ENCODE results near the gene PGLYRP2. TPM values are rescaled to one million over a fixed set of nuclear protein-coding genes. Genes with fewer than 3 reads are reported as not detected.
A peak's percentile ranks its signal among the peaks of the same experiment; 100 is the strongest.

Gene PGLYRP2
- total and polyA plus RNA-seq, 2 of the 13 experiments (the other 11 are each of a cell fraction or from before 2014, with no cell fraction given): 0.04 to 1.0 TPM

- TF ChIP-seq ZNF781 (CRISPR knock-in tag; IDR thresholded peaks at IDR 0.05; ENCODE audit: borderline replicate concordance, not compliant biosample characterization) (no peak), MBD4 (IDR thresholded peaks at IDR 0.05; ENCODE audit: borderline replicate concordance, low read length) (no peak), SRF (IDR thresholded peaks at IDR 0.05; ENCODE audit: low read depth, low read length) (peak; percentile 96), ARID3A (IDR thresholded peaks at IDR 0.05; ENCODE audit: low read depth, low read length) (no peak), ZMYM4 (CRISPR knock-in tag; IDR thresholded peaks at IDR 0.05) (peak; percentile 43; the same call in 1 of the 2 replicates), ZNF776 (CRISPR knock-in tag; IDR thresholded peaks at IDR 0.05) (no peak; the same call in 1 of the 2 replicates), ATF2 (CRISPR knock-in tag; IDR thresholded peaks at IDR 0.05) (peak; percentile 43; the same call in 1 of the 2 replicates), LCORL (IDR thresholded peaks at IDR 0.05) (no peak), LCORL (CRISPR knock-in tag; IDR thresholded peaks at IDR 0.05) (peak; percentile 10; the same call in 1 of the 2 replicates), POLR2AphosphoS2 (IDR thresholded peaks at IDR 0.05; ENCODE audit: low read depth, low read length) (peak; percentile 65; the same call in 1 of the 2 replicates), ZNF460 (CRISPR knock-in tag; IDR thresholded peaks at IDR 0.05; ENCODE audit: borderline replicate concordance) (no peak), ZNF747 (CRISPR knock-in tag; IDR thresholded peaks at IDR 0.05; ENCODE audit: borderline replicate concordance) (no peak), ZSCAN31 (CRISPR knock-in tag; IDR thresholded peaks at IDR 0.05; ENCODE audit: low read depth) (no peak; the same call in 1 of the 2 replicates), ZNF660 (CRISPR knock-in tag; IDR thresholded peaks at IDR 0.05; ENCODE audit: borderline replicate concordance, low read depth) (no peak), TEF (CRISPR knock-in tag; IDR thresholded peaks at IDR 0.05) (no peak), SMARCE1 (IDR thresholded peaks at IDR 0.05; ENCODE audit: borderline replicate concordance) (no peak), ZNF24 (IDR thresholded peaks at IDR 0.05) (no peak), YY1 (IDR thresholded peaks at IDR 0.05; ENCODE audit: insufficient read depth, insufficient replicate concordance, low read depth, low read length) (peak; percentile 97), HMG20A (CRISPR knock-in tag; IDR thresholded peaks at IDR 0.05; ENCODE audit: borderline replicate concordance) (no peak), SIN3B (IDR thresholded peaks at IDR 0.05; ENCODE audit: low read length) (0 out of 2 replicates have a peak, but pooled peaks have one; percentile 54), MTERF4 (CRISPR knock-in tag; IDR thresholded peaks at IDR 0.05) (no peak), DMAP1 (CRISPR knock-in tag; IDR thresholded peaks at IDR 0.05) (peak; percentile 79; the same call in 1 of the 2 replicates), MEIS1 (CRISPR knock-in tag; IDR thresholded peaks at IDR 0.05; ENCODE audit: borderline replicate concordance) (no peak), ESRRA (CRISPR knock-in tag; IDR thresholded peaks at IDR 0.05; ENCODE audit: low read depth) (0 out of 2 replicates have a peak, but pooled peaks have one; percentile 43), SAFB2 (CRISPR knock-in tag; IDR thresholded peaks at IDR 0.05; ENCODE audit: borderline replicate concordance, low read depth) (peak; percentile 30; the same call in 1 of the 2 replicates), EZH2 (conservative IDR thresholded peaks at IDR 0.05; ENCODE audit: low read depth, low read length) (no peak)
These were observed 46.4 kb downstream of the PGLYRP2 start (continued) for GRCh38 chr19:15432629-15433518.
